ENCODE measurements around the gene HMGXB4.

Gene HMGXB4

DNA sequence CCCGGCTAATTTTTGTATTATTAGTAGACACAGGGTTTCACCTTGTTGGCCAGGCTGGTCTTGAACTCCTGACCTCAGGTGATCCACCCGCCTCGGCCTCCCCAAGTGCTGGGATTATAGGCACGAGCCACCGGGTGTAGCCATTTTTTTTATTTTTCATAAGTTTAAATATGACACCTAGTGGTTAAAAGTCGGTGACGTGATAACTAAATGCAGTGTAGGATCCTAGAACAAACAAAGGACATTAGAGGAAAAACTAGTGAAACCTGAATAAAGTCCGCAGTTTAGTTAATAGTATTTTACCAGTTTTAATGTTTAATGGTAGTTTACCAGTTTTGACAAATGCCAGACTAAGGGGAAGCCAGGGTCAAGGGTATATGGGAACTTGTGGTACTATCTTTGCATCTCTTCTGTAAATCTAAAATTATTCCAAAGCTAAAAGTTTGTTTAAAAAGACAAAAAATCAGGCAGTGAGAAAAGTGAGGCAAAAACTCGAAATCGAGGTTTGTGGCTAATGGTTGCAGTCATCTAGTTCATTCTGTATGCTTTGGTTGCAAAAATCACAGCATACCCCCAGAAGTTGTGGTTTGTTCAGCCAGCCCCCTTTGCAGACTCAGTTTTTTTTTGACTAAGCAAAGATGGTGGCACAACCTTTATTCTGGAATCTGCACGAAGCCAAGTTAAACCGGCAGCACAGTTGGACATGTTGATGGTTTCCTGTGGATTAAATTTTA lies 72.0 kb downstream of the HMGXB4 start:
- DNase-seq, result no peak

GRCh38 chr22:35330258-35330861 lies 73.1 kb downstream of the HMGXB4 start:
- no peak for DNase-seq

- DNase-seq, result no peak
These were observed 75.0 kb downstream of the HMGXB4 start for GRCh38 chr22:35332278-35332677.

GRCh38 chr22:35333220-35333619 lies 75.9 kb downstream of the HMGXB4 start:
- no peak for DNase-seq

- no peak for DNase-seq
These were observed 76.7 kb downstream of the HMGXB4 start for GRCh38 chr22:35334004-35334403.

DNA sequence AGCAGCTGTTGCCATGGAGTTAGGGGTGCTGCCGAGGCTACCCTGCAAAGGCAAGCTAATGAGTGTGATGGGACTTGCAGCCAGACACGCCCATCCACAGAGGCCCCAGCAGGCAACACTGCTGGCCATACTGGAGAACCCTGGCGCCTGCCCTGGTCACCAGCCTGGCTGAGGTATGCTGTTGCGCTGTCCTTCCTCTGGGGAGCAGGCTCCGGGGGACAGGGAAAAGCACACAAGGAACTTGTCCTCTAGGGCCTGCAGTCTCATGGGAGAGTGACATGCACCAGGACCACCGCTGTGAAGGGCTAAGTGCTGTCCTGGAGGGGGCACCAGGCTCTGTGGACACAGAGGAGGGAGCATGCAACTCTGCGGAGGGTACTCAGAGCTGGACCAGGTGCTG lies 78.2 kb downstream of the HMGXB4 start:
- no peak for DNase-seq

DNA sequence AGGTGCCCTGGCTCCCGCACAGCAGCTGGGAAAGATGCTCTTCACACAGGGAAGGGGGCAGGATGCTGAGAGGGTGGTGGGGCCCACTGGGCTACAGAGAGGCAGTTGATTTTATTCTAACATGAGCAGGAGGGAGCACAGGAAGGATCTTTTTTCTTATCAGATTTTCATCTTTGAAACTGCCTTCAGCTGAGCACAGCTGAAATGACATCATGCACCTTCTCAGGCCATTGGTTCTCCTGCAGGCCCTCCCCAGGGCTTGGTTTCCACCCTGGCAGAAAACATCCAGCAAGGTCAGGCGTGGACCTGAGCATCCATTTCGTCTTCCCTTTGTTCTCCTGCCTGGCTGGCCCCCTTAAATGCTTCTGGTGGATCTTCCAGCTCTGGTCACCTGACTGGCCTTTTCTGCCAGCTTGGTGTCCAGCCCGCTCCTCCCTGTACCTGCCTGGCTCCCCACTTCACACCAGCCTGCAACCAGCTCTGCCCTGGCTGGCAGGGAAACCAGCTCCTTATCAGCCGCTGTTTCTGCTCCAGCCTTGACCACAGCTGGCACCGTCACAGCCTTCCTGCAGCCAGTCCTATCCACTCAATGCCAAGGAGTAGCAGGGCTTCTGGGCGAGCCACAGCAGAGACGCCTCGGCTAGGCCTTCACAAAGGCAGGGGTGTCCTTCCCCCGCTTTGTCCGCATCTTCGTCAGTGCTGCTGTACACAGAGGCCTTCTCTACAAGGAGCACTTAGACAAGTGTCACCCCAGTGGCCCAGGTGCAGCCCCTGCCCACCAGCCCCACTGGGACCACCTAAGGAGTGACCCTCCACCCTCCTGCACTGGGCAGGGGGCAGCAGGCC lies 78.9 kb downstream of the HMGXB4 start:
- no peak for DNase-seq

DNA sequence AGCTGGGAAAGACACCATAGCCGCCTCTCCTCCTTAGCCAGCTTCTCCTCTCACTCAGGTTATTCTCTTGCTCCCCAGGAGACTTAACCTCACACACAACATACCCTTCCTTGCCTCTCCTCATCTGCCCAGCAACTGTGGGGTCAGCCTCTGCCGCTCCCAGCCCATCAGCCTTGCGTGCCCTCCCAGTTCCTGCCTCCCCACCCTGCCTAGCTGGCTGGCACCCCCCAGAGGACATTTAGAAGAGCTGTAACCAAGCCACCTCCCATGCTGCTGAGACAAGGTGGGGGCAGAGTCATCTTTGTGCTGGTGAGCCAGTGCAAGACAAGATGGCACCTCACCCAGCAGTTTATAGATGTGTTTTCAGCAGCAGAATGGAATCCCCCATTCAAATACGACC lies 80.6 kb downstream of the HMGXB4 start:
- no peak for DNase-seq

- no peak for DNase-seq
These were observed 84.0 kb downstream of the HMGXB4 start for GRCh38 chr22:35341090-35341874.

DNA sequence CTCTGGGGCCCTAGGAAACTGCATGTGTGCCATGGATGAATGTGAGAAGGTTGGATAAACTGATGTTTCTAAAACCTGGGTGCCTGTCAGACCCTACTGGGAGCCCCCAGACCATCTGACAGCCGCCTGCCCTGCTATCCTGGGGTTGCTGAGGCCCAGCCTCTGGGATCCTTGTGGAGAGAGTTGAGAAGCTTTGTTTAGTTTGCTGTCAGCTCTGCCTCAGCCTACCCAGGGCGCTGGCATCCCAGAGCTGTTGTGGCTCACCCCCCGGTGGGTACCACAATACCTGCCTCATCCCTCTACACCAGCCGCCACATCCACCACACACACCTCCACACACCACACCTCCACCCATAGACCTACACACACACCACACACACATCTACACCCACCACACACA lies 85.1 kb downstream of the HMGXB4 start:
- DNase-seq, result no peak

- DNase-seq, result no peak
These were observed 86.6 kb downstream of the HMGXB4 start for GRCh38 chr22:35343664-35344550.

DNA sequence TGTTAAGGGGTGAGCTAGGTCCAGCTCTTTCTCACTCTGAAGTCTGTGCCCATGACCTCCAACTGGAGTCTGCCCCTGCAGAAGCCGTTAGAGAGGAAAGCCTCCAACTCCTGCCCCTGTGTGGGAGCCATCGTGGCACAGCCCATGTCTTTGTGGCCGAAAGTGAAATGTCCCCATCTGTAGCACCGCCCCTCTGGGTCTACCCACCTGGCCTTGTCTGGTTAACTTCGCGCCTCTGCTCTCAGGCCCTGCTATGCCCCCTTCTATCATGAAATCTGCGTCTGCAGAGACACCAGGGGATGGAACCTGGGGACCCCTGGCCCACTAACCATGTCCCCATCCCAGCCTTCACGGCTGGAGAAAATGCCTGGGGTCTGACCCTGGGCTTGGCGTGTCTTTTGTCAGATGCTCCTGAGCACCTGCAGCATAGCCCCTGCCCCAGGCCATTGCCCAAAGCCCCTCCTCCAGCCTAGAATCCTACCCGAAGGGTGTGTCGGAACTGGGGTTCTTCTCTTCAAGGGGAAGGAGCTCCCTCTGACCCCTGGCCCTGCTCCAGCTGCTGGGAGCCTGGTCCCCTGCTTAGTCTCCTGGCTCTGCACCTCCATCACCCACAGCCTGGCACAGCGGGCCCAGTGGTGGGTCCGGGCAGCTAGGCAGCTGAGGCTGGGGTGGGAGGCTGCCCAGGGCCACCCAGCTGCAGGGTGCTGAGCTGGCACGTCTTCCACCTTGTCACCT lies 87.8 kb downstream of the HMGXB4 start:
- no peak for DNase-seq

Measured in NCI-H510A treated with DMSO at 0.1 percent for 48 hours (cell line).